ENCODE data around the gene NT5C2.
"Not testable (repeated sequence)": the region's sequence is repeated elsewhere in the genome, so short reads cannot be mapped to it uniquely, and the experiment has no call there.

- not testable (repeated sequence) for TF ChIP-seq CTCF, POLR2A (IDR thresholded peaks at IDR 0.05)
These were observed 49.4 kb downstream of the NT5C2 start for GRCh38 chr10:103143641-103144040.
